Measurements from ENCODE around the gene NEDD8. TPM values are rescaled to one million over a fixed set of nuclear protein-coding genes. Genes with fewer than 3 reads are reported as not detected.
"Not testable (repeated sequence)": the region's sequence is repeated elsewhere in the genome, so short reads cannot be mapped to it uniquely, and the experiment has no call there.

The NEDD8 gene
- polyA plus RNA-seq, 6 donors from 2014 or later, result 306 to 385 (median 326) TPM

- H3K9me3 Mint-ChIP-seq, result no peaks in the 10 kb centered on the region
- DNase-seq (no peak), ATAC-seq (ENCODE audit: low read depth in 2 of 2) (no peak)
- peak overlapping the region in 1 of 6 donors; percentile 90 for H3K27ac Mint-ChIP-seq
- H3K27me3 Mint-ChIP-seq, result no peaks in the 10 kb centered on the region
- H3K4me3 Mint-ChIP-seq, result no peak overlapping the region
- H3K4me1 Mint-ChIP-seq, result peaks cover 3 to 13% (median 3%) of the 10 kb centered on the region in 3 donors
- H3K36me3 Mint-ChIP-seq, result no peaks in the 10 kb centered on the region
Measured at GRCh38 chr14:24252289-24253124, 20.3 kb upstream of the NEDD8 start.

- H3K4me1 Mint-ChIP-seq, result peaks cover 7 to 19% (median 9%) of the 10 kb centered on the region in 3 donors
- H3K36me3 Mint-ChIP-seq, result no peaks in the 10 kb centered on the region
- no peak for DNase-seq
- no peaks in the 10 kb centered on the region for H3K27me3 Mint-ChIP-seq
- H3K9me3 Mint-ChIP-seq, result no peaks in the 10 kb centered on the region
- H3K4me3 Mint-ChIP-seq, result no peak overlapping the region
- H3K27ac Mint-ChIP-seq, result peak overlapping the region in 1 of 6 donors; percentile 18
- no peak for ATAC-seq (ENCODE audit: low read depth in 2 of 2)
Measured at GRCh38 chr14:24251880-24252288, 19.7 kb upstream of the NEDD8 start.

GRCh38 chr14:24250354-24250753 is 18.2 kb upstream of the NEDD8 start:
- no peaks in the 10 kb centered on the region for H3K27me3 Mint-ChIP-seq
- H3K9me3 Mint-ChIP-seq, result no peaks in the 10 kb centered on the region
- no peak overlapping the region for H3K27ac Mint-ChIP-seq
- peaks cover 10 to 23% (median 13%) of the 10 kb centered on the region in 3 donors for H3K4me1 Mint-ChIP-seq
- DNase-seq (no peak), ATAC-seq (ENCODE audit: low read depth in 2 of 2) (no peak)
- H3K4me3 Mint-ChIP-seq, result no peak overlapping the region
- H3K36me3 Mint-ChIP-seq, result no peaks in the 10 kb centered on the region

- Mint-ChIP-seq H3K27ac (peak overlapping the region in 3 of 6 donors; percentile 38 to 81 (median 72)), H3K9me3 (no peaks in the 10 kb centered on the region), H3K4me1 (peaks cover 14 to 28% (median 15%) of the 10 kb centered on the region in 3 donors), H3K4me3 (peak overlapping the region in 2 of 8 donors; percentile 5 to 35), H3K36me3 (no peaks in the 10 kb centered on the region), H3K27me3 (no peaks in the 10 kb centered on the region)
- no peak for ATAC-seq (ENCODE audit: low read depth in 2 of 2)
- no peak for DNase-seq
Measured at GRCh38 chr14:24249230-24250021, 17.3 kb upstream of the NEDD8 start.

GRCh38 chr14:24247422-24247821 is 15.3 kb upstream of the NEDD8 start:
- Mint-ChIP-seq H3K9me3 (no peaks in the 10 kb centered on the region), H3K4me3 (peak overlapping the region in 4 of 8 donors; percentile 9 to 63 (median 24)), H3K36me3 (no peaks in the 10 kb centered on the region), H3K27ac (peak overlapping the region; percentile 62 to 94 (median 84)), H3K4me1 (peaks cover 19 to 45% (median 31%) of the 10 kb centered on the region in 3 donors), H3K27me3 (no peaks in the 10 kb centered on the region)
- ATAC-seq (ENCODE audit: low read depth in 2 of 2) (no peak), DNase-seq (no peak)

GRCh38 chr14:24246765-24247212 is 14.6 kb upstream of the NEDD8 start:
- Mint-ChIP-seq H3K36me3 (no peaks in the 10 kb centered on the region), H3K4me3 (peak overlapping the region in 5 of 8 donors; percentile 10 to 73 (median 52)), H3K27me3 (no peaks in the 10 kb centered on the region), H3K4me1 (peaks cover 19 to 51% (median 32%) of the 10 kb centered on the region in 3 donors), H3K27ac (peak overlapping the region; percentile 12 to 91 (median 71)), H3K9me3 (no peaks in the 10 kb centered on the region)
- DNase-seq (no peak), ATAC-seq (ENCODE audit: low read depth in 2 of 2) (no peak)

- H3K4me1 Mint-ChIP-seq, result peaks cover 25 to 53% (median 41%) of the 10 kb centered on the region in 3 donors
- DNase-seq; H3K9me3 Mint-ChIP-seq; H3K27me3 Mint-ChIP-seq; H3K36me3 Mint-ChIP-seq; ATAC-seq (ENCODE audit: low read depth in 2 of 2): not testable (repeated sequence)
- H3K27ac Mint-ChIP-seq, result peak overlapping the region in 4 of 6 donors; percentile 54 to 95 (median 76)
- H3K4me3 Mint-ChIP-seq, result peak overlapping the region in 1 of 8 donors; percentile 50
Measured at GRCh38 chr14:24245350-24245749, 13.2 kb upstream of the NEDD8 start.

GRCh38 chr14:24243336-24243836 is 11.2 kb upstream of the NEDD8 start:
- H3K27ac Mint-ChIP-seq, result peak overlapping the region; percentile 97 to 100 (median 100)
- DNase-seq, result no peak
- peaks cover 43 to 70% (median 61%) of the 10 kb centered on the region in 3 donors for H3K4me1 Mint-ChIP-seq

GRCh38 chr14:24241829-24242443 is 9.8 kb upstream of the NEDD8 start:
- peaks cover 51 to 75% (median 67%) of the 10 kb centered on the region in 3 donors for H3K4me1 Mint-ChIP-seq

More at GRCh38 chr14:24243336-24243836, 11.2 kb upstream of the NEDD8 start:
- peak; percentile 2 to 3 for ATAC-seq (ENCODE audit: low read depth in 2 of 2)
- Mint-ChIP-seq H3K36me3 (peaks cover 0 to 2% of the 10 kb centered on the region in 2 donors), H3K4me3 (peak overlapping the region; percentile 90 to 100 (median 98)), H3K9me3 (no peaks in the 10 kb centered on the region), H3K27me3 (no peaks in the 10 kb centered on the region)

GRCh38 chr14:24240110-24240918 is 8.1 kb upstream of the NEDD8 start:
- ATAC-seq (ENCODE audit: low read depth in 2 of 2), result no peak
- Mint-ChIP-seq H3K27ac (peak overlapping the region in 5 of 6 donors; percentile 45 to 87 (median 75)), H3K9me3 (no peaks in the 10 kb centered on the region), H3K36me3 (peaks cover 18 to 30% of the 10 kb centered on the region in 2 donors), H3K27me3 (no peaks in the 10 kb centered on the region), H3K4me3 (peak overlapping the region; percentile 63 to 100 (median 96)), H3K4me1 (peaks cover 58 to 84% (median 77%) of the 10 kb centered on the region in 3 donors)
- no peak for DNase-seq

More at GRCh38 chr14:24241829-24242443, 9.8 kb upstream of the NEDD8 start:
- DNase-seq, result peak; percentile 96
- no peaks in the 10 kb centered on the region for H3K27me3 Mint-ChIP-seq
- H3K4me3 Mint-ChIP-seq, result peak overlapping the region; percentile 90 to 100 (median 98)
- peaks cover 8 to 16% of the 10 kb centered on the region in 2 donors for H3K36me3 Mint-ChIP-seq
- peak; percentile 71 to 74 for ATAC-seq (ENCODE audit: low read depth in 2 of 2)
- peak overlapping the region; percentile 97 to 100 (median 100) for H3K27ac Mint-ChIP-seq
- H3K9me3 Mint-ChIP-seq, result no peaks in the 10 kb centered on the region

- ATAC-seq (ENCODE audit: low read depth in 2 of 2), result no peak
- H3K4me1 Mint-ChIP-seq, result peaks cover 54 to 79% (median 75%) of the 10 kb centered on the region in 3 donors
- DNase-seq, result no peak
- H3K27me3 Mint-ChIP-seq, result no peaks in the 10 kb centered on the region
- no peaks in the 10 kb centered on the region for H3K9me3 Mint-ChIP-seq
- peaks cover 18 to 30% of the 10 kb centered on the region in 2 donors for H3K36me3 Mint-ChIP-seq
- H3K4me3 Mint-ChIP-seq, result peak overlapping the region in 4 of 8 donors; percentile 34 to 94 (median 77)
- H3K27ac Mint-ChIP-seq, result peak overlapping the region in 3 of 6 donors; percentile 11 to 91 (median 58)
Measured at GRCh38 chr14:24238527-24239037, 6.4 kb upstream of the NEDD8 start.

GRCh38 chr14:24238123-24238522 is 6.0 kb upstream of the NEDD8 start:
- Mint-ChIP-seq H3K27ac (peak overlapping the region in 4 of 6 donors; percentile 58 to 91 (median 74)), H3K36me3 (peaks cover 18 to 30% of the 10 kb centered on the region in 2 donors), H3K4me1 (peaks cover 54 to 79% (median 75%) of the 10 kb centered on the region in 3 donors), H3K4me3 (peak overlapping the region in 2 of 8 donors; percentile 75 to 94), H3K27me3 (no peaks in the 10 kb centered on the region), H3K9me3 (no peaks in the 10 kb centered on the region)
- ATAC-seq (ENCODE audit: low read depth in 2 of 2) (no peak), DNase-seq (no peak)
